ENCODE results near the gene KIAA0319L.

DNA sequence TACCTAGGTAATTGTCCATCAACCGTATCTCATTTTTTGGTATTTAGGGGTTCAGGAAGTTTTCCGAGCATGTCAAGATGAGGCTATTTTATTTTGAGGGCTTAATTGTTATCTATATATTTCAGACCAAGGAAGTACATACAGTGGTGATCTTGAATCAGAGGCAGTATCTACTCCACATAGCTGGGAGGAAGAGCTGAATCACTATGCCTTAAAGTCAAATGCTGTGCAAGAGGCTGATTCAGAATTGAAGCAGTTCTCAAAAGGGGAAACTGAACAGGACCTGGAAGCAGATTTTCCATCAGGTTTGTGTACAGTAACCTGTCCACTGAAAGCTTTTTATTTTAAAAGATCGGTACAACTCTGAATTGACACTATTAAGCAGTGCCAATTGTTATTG, 158.5 kb downstream of the KIAA0319L start:
- TF ChIP-seq, protein P1, sequence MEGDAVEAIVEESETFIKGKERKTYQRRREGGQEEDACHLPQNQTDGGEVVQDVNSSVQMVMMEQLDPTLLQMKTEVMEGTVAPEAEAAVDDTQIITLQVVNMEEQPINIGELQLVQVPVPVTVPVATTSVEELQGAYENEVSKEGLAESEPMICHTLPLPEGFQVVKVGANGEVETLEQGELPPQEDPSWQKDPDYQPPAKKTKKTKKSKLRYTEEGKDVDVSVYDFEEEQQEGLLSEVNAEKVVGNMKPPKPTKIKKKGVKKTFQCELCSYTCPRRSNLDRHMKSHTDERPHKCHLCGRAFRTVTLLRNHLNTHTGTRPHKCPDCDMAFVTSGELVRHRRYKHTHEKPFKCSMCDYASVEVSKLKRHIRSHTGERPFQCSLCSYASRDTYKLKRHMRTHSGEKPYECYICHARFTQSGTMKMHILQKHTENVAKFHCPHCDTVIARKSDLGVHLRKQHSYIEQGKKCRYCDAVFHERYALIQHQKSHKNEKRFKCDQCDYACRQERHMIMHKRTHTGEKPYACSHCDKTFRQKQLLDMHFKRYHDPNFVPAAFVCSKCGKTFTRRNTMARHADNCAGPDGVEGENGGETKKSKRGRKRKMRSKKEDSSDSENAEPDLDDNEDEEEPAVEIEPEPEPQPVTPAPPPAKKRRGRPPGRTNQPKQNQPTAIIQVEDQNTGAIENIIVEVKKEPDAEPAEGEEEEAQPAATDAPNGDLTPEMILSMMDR (IDR thresholded peaks at IDR 0.05) = no peak
- no peak for TF ChIP-seq POLR2A (IDR thresholded peaks at IDR 0.05)

Measured in thyroid gland (tissue), 4 donors.